GM12864 (cell line): ENCODE data around the gene PLOD3.

Experiments
- DNase-seq: peaks from one replicate; pipeline ENCODE4 v3.0.0-alpha.2; 2011; ENCODE audit warnings: low read depth
- H3K4me3 ChIP-seq: 2 replicates; pipeline ENCODE4 v1.5.1; 2011; ENCODE audit warnings: mild to moderate bottlenecking, low read depth, low read length, control low read depth
- CTCF ChIP-seq: IDR thresholded peaks from 2 replicates; pipeline ENCODE4 v1.5.1; 2011; ENCODE audit warnings: low read depth, mild to moderate bottlenecking, moderate library complexity, low read length, control low read depth, inconsistent platforms; ENCODE audit errors: missing control alignments

Gene PLOD3

GRCh38 chr7:101177644-101178043 lies 39.7 kb downstream of the PLOD3 start:
- TF ChIP-seq CTCF = no peak
- DNase-seq = no peak
- H3K4me3 ChIP-seq = no peak overlapping the region

GRCh38 chr7:101175664-101176063 lies 41.7 kb downstream of the PLOD3 start:
- TF ChIP-seq CTCF = no peak
- DNase-seq = no peak
- H3K4me3 ChIP-seq = no peak overlapping the region

- TF ChIP-seq CTCF = no peak
- no peak for DNase-seq
- peak overlapping the region; percentile 18; the same call in 1 of the 2 replicates for H3K4me3 ChIP-seq
These were observed 43.0 kb downstream of the PLOD3 start for GRCh38 chr7:101174322-101174854.

GRCh38 chr7:101173752-101174244 lies 43.6 kb downstream of the PLOD3 start:
- no peak for TF ChIP-seq CTCF
- peak; percentile 43 for DNase-seq
- H3K4me3 ChIP-seq = peak overlapping the region; percentile 18; the same call in 1 of the 2 replicates

- TF ChIP-seq CTCF = no peak
- H3K4me3 ChIP-seq = no peak overlapping the region
- DNase-seq = no peak
These were observed 44.3 kb downstream of the PLOD3 start for GRCh38 chr7:101172854-101173751.

GRCh38 chr7:101172005-101172853 lies 45.2 kb downstream of the PLOD3 start:
- H3K4me3 ChIP-seq = no peak overlapping the region
- no peak for DNase-seq
- no peak for TF ChIP-seq CTCF
